Heart right ventricle (tissue), 16 donors: ENCODE data around the gene PLEKHA8. TPM values are rescaled to one million over a fixed set of nuclear protein-coding genes. Genes with fewer than 3 reads are reported as not detected.
A peak's percentile ranks its signal among the peaks of the same experiment; 100 is the strongest.

Source experiments
- ATAC-seq, 8 donors: fragments of 200-7000 bp; cut with Tn5 transposase; one replicate each; pipeline ENCODE4 v1.9.1; 2020; ENCODE audit warnings: mild to moderate bottlenecking in 8 of 8, moderate library complexity in 8 of 8, moderate number of reproducible peaks in 1 of 8
- DNase-seq, 2 donors: peaks; one replicate each; pipeline ENCODE4 v3.0.0-alpha.2; 2020
- H3K27ac ChIP-seq, 10 donors: fragments of 200-600 bp; sonication (generic) in 2 of 10; one replicate each; pipeline versions ENCODE4 v1.5.0 to v1.8.0; 2020 to 2022; ENCODE audit warnings: mild to moderate bottlenecking in 3 of 10
- H3K27me3 ChIP-seq, 7 donors: fragments of 200-600 bp; one replicate each; pipeline ENCODE4 v1.8.0; 2021 to 2022; ENCODE audit warnings: mild to moderate bottlenecking in 2 of 7
- H3K36me3 ChIP-seq, 9 donors: fragments of 200-600 bp; sonication (generic) in 1 of 9; one replicate each; pipeline versions ENCODE4 v1.5.0 to v1.8.0; 2020 to 2022; ENCODE audit warnings: mild to moderate bottlenecking in 2 of 9
- H3K4me1 ChIP-seq, 9 donors: fragments of 200-600 bp; sonication (generic) in 1 of 9; one replicate each; pipeline versions ENCODE4 v1.5.0 to v1.8.0; 2020 to 2022; ENCODE audit warnings: mild to moderate bottlenecking in 4 of 9
- H3K4me3 ChIP-seq, 10 donors: fragments of 200-600 bp; sonication (generic) in 2 of 10; one replicate each; pipeline versions ENCODE4 v1.5.0 to v1.8.0; 2020 to 2022; ENCODE audit warnings: mild to moderate bottlenecking in 7 of 10, moderate library complexity in 2 of 10
- H3K9me3 ChIP-seq, 11 donors: fragments of 200-600 bp in 10 of 11; sonication (generic) in 2 of 11; one replicate each; pipeline versions ENCODE4 v1.5.0 to v1.8.0; 2013 to 2022; ENCODE audit warnings: mild to moderate bottlenecking in 2 of 11, control low read depth in 1 of 11, moderate library complexity in 1 of 11
- CTCF ChIP-seq, 9 donors: fragments of 200-600 bp; sonication (generic) in 2 of 9; IDR thresholded peaks; one replicate each; pipeline versions ENCODE4 v1.5.0 to v1.8.0; 2021 to 2022; ENCODE audit warnings: antibody characterized with exemption in 9 of 9, mild to moderate bottlenecking in 5 of 9, moderate library complexity in 1 of 9
- WGBS, 2 donors: extraction: QIAGEN DNeasy Blood & Tissue Kit; methylation state at CpG; one replicate each; pipeline ENCODE4 v1.1.7; 2013; ENCODE audit warnings: inconsistent platforms in 1 of 2; 5-methylcytosine and 5-hydroxymethylcytosine counted together
- intact Hi-C, 10 donors: fragments of 100-400 bp; cut with DNase I; formaldehyde crosslinking; loops; one replicate each; pipeline versions ENCODE4 v1.11.1 to v1.14.2; 2022
- polyA plus RNA-seq, 2 donors: library from polyadenylated mRNA; stranded (reverse); fragments of 200-250 nt; gene quantifications; one replicate each; pipeline ENCODE4 v1.2.3, GENCODE V29; 2013
- total RNA-seq, 10 donors: library from RNA; stranded (reverse); fragmentation: NEBNext Ultra II Directional in 3 of 10; extraction: Animal tissue kit (Norgen Biotek cat#: 25700) in 3 of 10; gene quantifications; one replicate each; pipeline versions ENCODE4 v1.2.1 to v1.2.4, GENCODE V29; 2021 to 2023
- donor health status: Arrhythmogenic right ventricular cardiomyopathy.
- donor health status: ischemic (EF 13 %, LVEDD 7.1; RV severe dilation, severe dysfunction).
- donor health status: healthy with polysubstance abuse.
- donor health status: DM: no; HTN: yes; CAD: no.
- donor health status: DM: no; HTN: no; CAD: no.
- donor health status: ischemic (EF 25% LVEDD 6.9; RV normal size, moderate dysfunction).
- donor health status: ischemic (EF 25% LVEDD 5.7; RV mildly dilated, moderate dysfunction).
- donor health status: healthy.
- donor health status: DM: yes; HTN: yes; CAD: no.
- donor health status: Ischemic cardiomyopathy.
- donor health status: ischemic (EF 35%, LVEDD 5.7; RV mildly dilated, moderate dysfunction).
- donor health status: nonischemic (EF 11% LVEDD 7.7; RV severe dilation, severe dysfunction).
- donor health status: DM: yes; HTN: yes; CAD: no.
- donor health status: PGD.
- donor health status: ischemic (EF 29% LVEDD 5.4; RV normal size, mild dysfunction).
- donor health status: nonischemic (EF 23%, LVEDD 6.1; RV moderate dilation, normal function).

PLEKHA8 gene
- total and polyA plus RNA-seq, 12 donors = 1.8 to 6.0 (median 4.0) TPM

- intact Hi-C loops = no loop called here
- Histone ChIP-seq H3K27ac (peak overlapping the region in 1 of 10 donors; percentile 65), H3K36me3 (no peaks in the 10 kb centered on the region), H3K4me3 (no peak overlapping the region), H3K4me1 (peaks cover 0 to 38% (median 28%) of the 10 kb centered on the region in 9 donors), H3K27me3 (no peaks in the 10 kb centered on the region), H3K9me3 (no peaks in the 10 kb centered on the region)
- DNase-seq = no peak
- no peak for ATAC-seq
- WGBS, 2 donors = 34 to 40% methylated on average over 4 of the region's 4 CpGs
- TF ChIP-seq CTCF (IDR thresholded peaks at IDR 0.05) = no peak
Measured at GRCh38 chr7:30032310-30033125, 4.3 kb downstream of the PLEKHA8 start.

GRCh38 chr7:30034501-30034900 is 6.3 kb downstream of the PLEKHA8 start:
- Histone ChIP-seq H3K27ac (no peak overlapping the region), H3K36me3 (no peaks in the 10 kb centered on the region), H3K9me3 (no peaks in the 10 kb centered on the region), H3K4me3 (no peak overlapping the region), H3K27me3 (no peaks in the 10 kb centered on the region), H3K4me1 (peaks cover 0 to 34% (median 22%) of the 10 kb centered on the region in 9 donors)
- TF ChIP-seq CTCF (IDR thresholded peaks at IDR 0.05) = no peak
- DNase-seq = no peak
- no peak for ATAC-seq
- intact Hi-C loops = no loop called here
- WGBS, 2 donors = 87 to 93% methylated on average over 3 of the region's 3 CpGs

- Histone ChIP-seq H3K27me3 (no peaks in the 10 kb centered on the region), H3K4me1 (peaks cover 0 to 26% (median 12%) of the 10 kb centered on the region in 9 donors), H3K36me3 (no peaks in the 10 kb centered on the region), H3K27ac (no peak overlapping the region), H3K9me3 (no peaks in the 10 kb centered on the region), H3K4me3 (no peak overlapping the region)
- WGBS, 2 donors = 96 to 97% methylated on average over 2 of the region's 2 CpGs
- DNase-seq (no peak), ATAC-seq (no peak)
- intact Hi-C loops = no loop called here
- no peak for TF ChIP-seq CTCF (IDR thresholded peaks at IDR 0.05)
Measured at GRCh38 chr7:30036220-30036619, 8.0 kb downstream of the PLEKHA8 start.

GRCh38 chr7:30038196-30038980 is 10.2 kb downstream of the PLEKHA8 start:
- intact Hi-C loops = no loop called here
- TF ChIP-seq CTCF (IDR thresholded peaks at IDR 0.05) = no peak
- H3K4me1 ChIP-seq = peaks cover 0 to 15% (median 0%) of the 10 kb centered on the region in 9 donors
- peak in 6 of 8 donors; percentile 30 to 73 (median 52) for ATAC-seq
- WGBS, 2 donors = 85 to 88% methylated on average over 3 of the region's 3 CpGs
- H3K27me3 ChIP-seq = no peaks in the 10 kb centered on the region
- no peak overlapping the region for H3K4me3 ChIP-seq
- H3K27ac ChIP-seq = no peak overlapping the region
- no peaks in the 10 kb centered on the region for H3K9me3 ChIP-seq
- no peaks in the 10 kb centered on the region for H3K36me3 ChIP-seq
- no peak for DNase-seq
